Left renal cortex interstitium (tissue), 4 donors: ENCODE results near the gene METRN. TPM values are rescaled to one million over a fixed set of nuclear protein-coding genes. Genes with fewer than 3 reads are reported as not detected.
"Not testable (repeated sequence)": the region's sequence is repeated elsewhere in the genome, so short reads cannot be mapped to it uniquely, and the experiment has no call there.

Experiments
- DNase-seq, 4 donors: peaks; one replicate each; pipeline ENCODE4 v3.0.0-alpha.2; 2013; ENCODE audit warnings: low read depth in 4 of 4, low spot score in 2 of 4, missing footprints in 1 of 4
- polyA plus RNA-seq, 4 donors: library from polyadenylated mRNA; unstranded; fragments of 120-200 nt; gene quantifications; one replicate each; pipeline ENCODE4 v1.2.1, GENCODE V29; 2013; ENCODE audit not compliant: insufficient read length in 4 of 4

Gene METRN
- polyA plus RNA-seq, 4 donors: 4.7 to 14.0 (median 11.8) TPM

DNA sequence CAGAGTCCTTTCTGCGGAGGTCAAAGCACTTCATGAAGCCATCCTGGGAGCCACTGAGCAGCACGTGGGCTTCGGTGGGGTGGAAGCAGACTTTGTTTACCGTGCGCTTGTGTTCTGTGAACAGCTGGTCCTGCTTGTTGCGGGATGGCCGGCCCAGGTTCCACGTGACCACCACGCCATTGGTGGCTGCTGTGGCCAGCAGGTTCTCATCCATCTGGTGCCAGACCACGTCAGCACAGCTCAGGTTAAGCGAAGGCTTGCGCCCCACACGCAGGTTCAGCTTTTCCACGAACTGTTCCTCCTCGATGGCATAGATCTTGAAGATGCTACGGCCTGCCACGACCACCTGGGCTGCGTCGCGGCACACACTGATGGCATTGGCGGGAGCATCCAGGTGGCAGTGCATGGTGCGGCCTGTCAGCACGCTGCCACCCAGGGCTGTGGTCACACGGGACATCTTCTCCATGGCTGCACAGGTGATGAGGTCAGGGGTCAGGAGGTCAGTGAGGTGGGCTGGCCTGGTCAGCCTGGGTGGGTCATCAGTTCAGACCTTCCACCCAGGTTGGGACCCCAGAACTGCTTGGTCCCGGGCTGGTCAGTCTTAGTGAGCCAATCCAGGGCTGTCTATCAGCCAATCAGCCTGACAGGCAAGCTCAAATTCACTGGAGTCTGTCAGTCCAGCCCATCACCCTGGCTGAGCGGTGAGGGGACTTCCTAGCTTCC is 25.6 kb upstream of the METRN start:
- no peak for DNase-seq

DNA sequence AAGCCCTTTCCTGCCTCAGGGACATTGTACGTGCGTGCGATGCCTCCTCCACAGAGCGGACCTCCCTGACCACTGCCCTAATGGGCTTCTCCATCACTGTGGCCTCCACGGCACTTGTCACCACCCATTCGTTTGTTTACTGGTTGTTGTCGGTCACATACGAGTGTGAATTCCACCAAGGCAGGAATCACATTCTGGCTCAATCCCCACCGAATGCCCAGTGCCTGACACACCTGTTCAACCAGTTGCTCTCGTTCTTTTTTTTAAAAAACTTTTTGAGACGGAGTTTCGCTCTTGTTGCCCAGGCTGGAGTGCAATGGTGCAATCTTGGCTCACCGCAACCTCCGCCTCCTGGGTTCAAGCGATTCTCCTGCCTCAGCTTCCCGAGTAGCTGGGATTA is 23.7 kb upstream of the METRN start:
- not testable (repeated sequence) for DNase-seq

GRCh38 chr16:692356-693108 is 22.4 kb upstream of the METRN start:
- no peak for DNase-seq

GRCh38 chr16:693364-693763 is 21.6 kb upstream of the METRN start:
- DNase-seq: no peak

DNA sequence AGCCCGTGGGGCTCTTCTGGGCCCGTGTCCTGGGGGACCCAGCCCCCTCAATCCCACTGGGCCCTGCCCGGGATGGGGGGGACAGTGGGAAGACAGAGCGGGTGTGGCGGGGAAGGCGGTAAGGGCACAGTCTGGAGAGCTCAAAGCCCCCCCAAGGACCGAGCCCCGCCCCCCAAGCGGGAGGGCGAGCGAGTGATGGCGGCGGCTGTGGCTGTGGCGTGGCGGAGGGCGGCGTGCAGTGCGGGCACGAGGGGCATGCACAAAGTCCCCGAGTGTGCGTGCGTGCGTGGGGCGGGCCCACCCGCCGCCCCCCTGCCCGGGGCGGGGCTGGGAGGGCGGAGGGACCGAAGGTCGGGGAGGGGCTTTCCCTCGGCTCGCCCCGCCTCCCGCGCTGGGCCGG is 21.2 kb upstream of the METRN start:
- DNase-seq: no peak

GRCh38 chr16:694187-694862 is 20.6 kb upstream of the METRN start:
- DNase-seq: no peak

GRCh38 chr16:694863-695354 is 20.0 kb upstream of the METRN start:
- no peak for DNase-seq

DNA sequence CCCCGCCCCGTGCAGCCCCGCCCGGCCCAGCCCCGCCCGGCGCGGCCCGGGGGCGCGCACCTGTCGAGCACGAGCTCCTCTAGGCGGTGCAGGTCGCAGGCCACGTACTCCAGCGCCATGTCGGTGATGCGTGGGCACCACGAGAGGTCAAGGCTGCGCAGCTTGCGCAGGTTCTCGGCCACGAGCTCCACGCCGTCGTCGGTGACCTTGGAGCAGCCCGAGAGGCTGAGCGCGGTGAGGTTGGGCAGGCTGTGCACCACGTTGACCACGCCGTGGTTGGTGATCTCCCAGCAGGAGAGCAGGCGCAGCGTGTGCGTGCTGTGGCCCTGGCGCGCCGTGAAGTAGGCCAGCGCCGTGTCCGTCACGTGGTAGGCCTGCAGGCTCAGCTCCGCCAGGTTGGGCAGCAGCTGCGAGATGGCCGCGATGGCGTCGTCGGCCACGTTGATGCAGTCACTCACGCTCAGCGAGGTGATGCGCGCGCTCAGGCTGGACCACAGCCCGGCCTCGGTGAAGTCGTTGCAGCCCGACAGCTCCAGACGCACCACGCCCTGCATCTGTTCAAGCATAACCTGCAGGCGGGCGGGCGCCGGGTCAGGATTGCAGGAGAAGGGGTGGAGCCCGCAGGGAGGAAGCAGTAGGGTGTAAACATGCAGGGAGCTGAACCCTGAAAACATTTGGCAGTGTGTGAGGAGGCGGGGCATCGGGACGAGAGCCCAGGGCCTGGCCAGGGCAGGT is 19.4 kb upstream of the METRN start:
- no peak for DNase-seq

DNA sequence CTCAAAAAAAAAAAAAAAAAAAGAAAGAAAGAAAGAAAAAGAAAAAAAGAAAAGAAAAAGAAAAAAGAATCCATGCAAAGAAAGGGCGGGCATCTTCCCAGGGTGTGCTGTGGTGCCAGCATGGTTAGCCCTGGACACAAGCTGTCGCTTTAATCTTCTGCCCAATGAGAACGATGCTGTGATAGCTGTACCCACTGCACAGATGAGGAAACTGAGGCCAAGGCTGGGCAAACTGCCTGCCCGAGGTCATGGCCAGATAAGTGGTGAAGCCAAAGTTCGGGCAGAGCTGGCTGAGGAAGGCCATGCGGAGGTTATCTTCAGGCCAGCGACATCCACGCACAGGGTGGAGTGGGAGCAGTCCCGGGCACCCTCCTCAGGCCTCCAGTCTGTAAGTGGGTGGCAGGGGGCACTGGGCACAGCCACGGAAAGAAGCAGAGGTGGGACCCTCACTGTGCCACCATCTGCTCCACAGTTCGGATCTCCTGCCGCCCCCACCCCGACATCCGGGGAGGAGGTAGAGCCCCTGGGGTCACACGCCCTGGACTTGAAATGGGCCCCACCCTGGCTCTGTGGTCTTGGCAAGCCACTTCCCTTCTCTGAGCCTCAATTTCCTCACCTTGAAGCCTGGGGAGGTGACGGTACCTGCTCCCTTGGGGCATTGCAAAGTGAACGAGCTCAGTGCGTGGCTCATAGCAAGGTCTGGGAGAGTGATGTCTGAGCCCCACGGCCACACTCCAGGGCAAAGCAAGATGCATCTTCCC is 15.8 kb upstream of the METRN start:
- no peak for DNase-seq

- no peak for DNase-seq
Observed at GRCh38 chr16:700684-701584, 14.0 kb upstream of the METRN start.

DNA sequence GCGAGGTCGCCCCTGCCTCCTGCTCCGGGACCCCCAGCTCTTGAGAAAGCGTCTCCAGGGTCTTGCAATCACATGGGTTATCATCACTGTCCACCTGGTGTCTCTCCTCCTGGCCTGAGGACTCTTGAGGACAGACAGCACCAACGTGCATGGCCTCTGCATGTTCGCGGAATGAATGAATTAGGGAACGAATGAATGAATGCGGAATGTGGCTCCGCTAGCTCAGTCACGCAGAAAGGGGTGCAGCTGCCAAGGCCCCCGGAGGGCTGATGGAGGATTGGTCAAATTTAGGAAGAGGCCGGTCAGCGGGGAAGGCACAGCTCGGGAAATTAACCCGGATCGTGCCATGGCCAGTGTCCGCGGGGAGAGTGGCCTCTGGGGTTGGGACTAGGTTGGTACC is 12.6 kb upstream of the METRN start:
- DNase-seq: no peak

- DNase-seq: no peak
Observed at GRCh38 chr16:703406-703805, 11.5 kb upstream of the METRN start.

GRCh38 chr16:704047-704446 is 10.9 kb upstream of the METRN start:
- DNase-seq: no peak

GRCh38 chr16:704552-705380 is 10.2 kb upstream of the METRN start:
- no peak for DNase-seq

DNA sequence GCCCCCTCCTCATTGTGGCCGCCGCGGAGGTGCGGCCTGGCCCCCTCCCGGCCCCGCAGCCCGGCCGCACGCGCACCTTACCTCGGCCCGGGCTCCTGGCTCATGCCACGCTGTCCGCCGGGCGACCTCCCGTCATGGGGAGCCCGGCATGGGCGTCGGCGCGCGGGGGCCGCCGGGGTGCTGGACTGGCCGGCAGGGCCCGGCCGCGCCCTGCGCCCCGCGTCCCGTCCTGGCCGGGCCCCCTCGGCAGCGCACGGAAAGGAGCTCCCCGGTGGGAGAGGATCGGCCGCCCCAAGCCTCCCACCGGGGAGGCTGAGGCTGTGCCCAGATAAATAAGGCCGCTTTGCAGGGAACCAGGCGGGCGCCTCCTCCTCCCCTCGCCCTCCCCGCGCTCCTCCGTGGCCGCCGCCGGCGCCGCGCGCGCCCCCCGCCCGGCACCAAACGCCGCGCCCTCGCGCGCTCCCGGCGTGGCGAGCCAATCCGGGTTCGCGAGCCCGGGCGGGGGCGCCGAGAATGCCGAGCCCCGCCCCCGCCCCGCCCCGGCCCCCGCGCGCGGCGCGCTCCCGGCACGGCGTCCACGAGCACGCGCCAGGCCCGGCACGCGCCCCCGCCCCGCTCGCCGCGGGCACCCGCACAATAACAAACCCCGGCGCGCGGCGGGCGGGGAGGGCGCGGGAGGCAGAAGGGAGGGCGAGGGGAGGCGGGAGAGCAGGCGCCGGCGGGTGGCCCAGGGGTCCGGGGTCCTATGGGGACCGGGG is 9.3 kb upstream of the METRN start, which contains the start of gene FBXL16:
FBXL16 (minus strand) TSS at position 371 of the 758 bp plus-strand sequence. CDS start 8,396 bp downstream, outside the sequence.
- DNase-seq: no peak

DNA sequence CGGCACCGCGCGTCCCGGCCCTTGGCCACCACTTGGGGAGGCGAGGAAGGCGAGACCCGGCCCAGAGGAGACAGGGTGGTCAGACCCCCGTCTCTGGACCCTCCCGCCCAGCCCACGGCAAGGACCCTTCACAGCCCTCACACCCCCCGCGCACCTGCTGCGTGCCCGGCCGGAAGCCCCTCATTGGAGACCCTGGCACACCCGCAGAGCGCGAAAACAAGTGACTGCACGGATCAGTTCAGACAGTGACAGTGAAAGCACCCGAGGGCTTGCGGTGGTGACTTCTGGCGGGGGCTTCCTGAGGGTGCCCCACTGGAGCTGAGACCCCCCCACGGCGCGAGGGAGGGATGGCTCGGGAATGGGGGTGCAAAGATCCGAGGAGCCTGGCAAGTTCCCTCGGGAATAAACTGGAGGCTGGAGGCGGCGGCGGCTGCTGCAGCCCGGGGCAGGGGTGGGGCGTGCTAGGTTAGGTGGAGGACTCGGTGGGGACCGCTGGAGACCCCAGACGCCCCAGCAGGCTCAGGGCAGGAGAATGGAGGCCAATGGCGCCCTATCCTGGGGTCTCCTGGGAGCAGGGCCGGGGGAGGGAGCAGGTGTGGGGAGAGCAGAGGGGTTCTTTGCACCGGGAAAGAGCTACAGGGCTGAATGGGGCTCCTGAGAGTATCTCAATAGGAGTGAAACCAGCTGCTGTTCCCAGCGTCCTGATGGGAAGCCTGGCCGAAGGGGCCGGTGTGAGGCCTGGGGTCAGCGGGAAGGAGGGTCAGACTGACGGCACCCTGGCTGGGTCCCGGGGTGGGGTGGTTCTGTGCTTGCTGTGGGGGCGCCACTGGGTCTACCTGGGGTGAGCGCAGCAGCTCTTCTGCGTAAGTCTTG is 8.5 kb upstream of the METRN start:
- DNase-seq: no peak
